GM18511 (cell line): Measurements from ENCODE around the gene LRRC31.

Source experiments
- ATAC-seq: cut with Tn5 transposase; IDR thresholded peaks from one replicate; pipeline ENCODE4 v1.9.1; 2021; ENCODE audit warnings: mild to moderate bottlenecking, moderate library complexity; ENCODE audit not compliant: unreplicated experiment

The LRRC31 gene

GRCh38 chr3:169813757-169814517, 55.8 kb downstream of the LRRC31 start:
- ATAC-seq = peak; percentile 88

GRCh38 chr3:169813278-169813677, 56.5 kb downstream of the LRRC31 start:
- ATAC-seq = no peak

- peak; percentile 58 for ATAC-seq
Measured at GRCh38 chr3:169812332-169813235, 57.2 kb downstream of the LRRC31 start, which contains the start of the genes LRRC34 and LRRIQ4. LRRC34 (minus strand) TSS chr3:169812904; CDS start chr3:169812548, 356 bp downstream. LRRIQ4 (plus strand) TSS chr3:169812870; CDS start chr3:169821922, 9,052 bp downstream.

- peak; percentile 12 for ATAC-seq
Measured at GRCh38 chr3:169811631-169812331, 58.0 kb downstream of the LRRC31 start.

- ATAC-seq = no peak
Measured at GRCh38 chr3:169809230-169809795, 60.4 kb downstream of the LRRC31 start.

- no peak for ATAC-seq
Measured at GRCh38 chr3:169804681-169805080, 65.1 kb downstream of the LRRC31 start.

GRCh38 chr3:169792359-169792758, 77.4 kb downstream of the LRRC31 start:
- no peak for ATAC-seq

- no peak for ATAC-seq
Measured at GRCh38 chr3:169790687-169791429, 78.9 kb downstream of the LRRC31 start.

GRCh38 chr3:169790219-169790618, 79.5 kb downstream of the LRRC31 start:
- no peak for ATAC-seq
